Measurements from ENCODE around the gene WWC1. TPM values are rescaled to one million over a fixed set of nuclear protein-coding genes. Genes with fewer than 3 reads are reported as not detected.

WWC1 gene
- polyA plus RNA-seq (2011; rRNA removed) (4.3 and 5.2 TPM in 2 replicates), polyA minus RNA-seq (2011; rRNA and poly(A)+ RNA removed) (10.3 and 17.1 TPM in 2 replicates)

GRCh38 chr5:168291342-168291963 is at the start of gene WWC1:
Gene WWC1, plus strand, starts transcription at chr5:168291645. Its CDS starts 508 bp downstream, at chr5:168292153.
- CTCF ChIA-PET, result interaction anchor here (0.9 to 5.9 kb wide), 11 partner anchors 9 to 195 kb away, joined by 3 to 74 read pairs (median 4); partner anchors contain the start of gene RARS1
- no peak within 1 kb of the TSS for H3K27ac ChIP-seq (ENCODE audit: low read depth, low read length)
- DNase-seq (ENCODE audit: low read depth, low spot score), result no peak
- H3K9me3 ChIP-seq (ENCODE audit: control insufficient read depth, insufficient read depth, low read length), result no peaks in the 10 kb centered on the region
- peak within 1 kb of the TSS; percentile 71 for H3K4me3 ChIP-seq (ENCODE audit: low read depth, low read length)
- H3K27me3 ChIP-seq (ENCODE audit: control insufficient read depth, insufficient read depth, low read length), result no peaks in the 10 kb centered on the region
- POLR2A ChIA-PET, result no interaction called here
- TF ChIP-seq CTCF (IDR thresholded peaks at IDR 0.05; ENCODE audit: low read depth, low read length), result no peak

- CTCF ChIA-PET, result no interaction called here
Observed at GRCh38 chr5:168244838-168245559, 46.4 kb upstream of the WWC1 start.

GRCh38 chr5:168249923-168250322 is 41.5 kb upstream of the WWC1 start:
- Histone ChIP-seq H3K27me3 (ENCODE audit: control insufficient read depth, insufficient read depth, low read length) (no peaks in the 10 kb centered on the region), H3K9me3 (ENCODE audit: control insufficient read depth, insufficient read depth, low read length) (no peaks in the 10 kb centered on the region), H3K27ac (ENCODE audit: low read depth, low read length) (no peak overlapping the region), H3K4me3 (ENCODE audit: low read depth, low read length) (no peak overlapping the region)
- TF ChIP-seq CTCF (IDR thresholded peaks at IDR 0.05; ENCODE audit: low read depth, low read length), result no peak
- ChIA-PET CTCF (interaction anchor here (1.3 kb wide), 1 partner anchor 30 kb away, joined by 3 read pairs; no protein-coding TSS in a partner anchor), POLR2A (no interaction called here)
- DNase-seq (ENCODE audit: low read depth, low spot score), result no peak

More at GRCh38 chr5:168244838-168245559, 46.4 kb upstream of the WWC1 start:
- DNase-seq (ENCODE audit: low read depth, low spot score), result no peak
- Histone ChIP-seq H3K4me3 (ENCODE audit: low read depth, low read length) (no peak overlapping the region), H3K27ac (ENCODE audit: low read depth, low read length) (no peak overlapping the region), H3K9me3 (ENCODE audit: control insufficient read depth, insufficient read depth, low read length) (peaks cover 2% of the 10 kb centered on the region; the same call in 1 of the 2 replicates), H3K27me3 (ENCODE audit: control insufficient read depth, insufficient read depth, low read length) (no peaks in the 10 kb centered on the region)
- TF ChIP-seq CTCF (IDR thresholded peaks at IDR 0.05; ENCODE audit: low read depth, low read length), result no peak
- POLR2A ChIA-PET, result no interaction called here

- no peak for TF ChIP-seq CTCF (IDR thresholded peaks at IDR 0.05; ENCODE audit: low read depth, low read length)
- H3K9me3 ChIP-seq (ENCODE audit: control insufficient read depth, insufficient read depth, low read length), result no peaks in the 10 kb centered on the region
- ChIA-PET POLR2A (no interaction called here), CTCF (no interaction called here)
- no peaks in the 10 kb centered on the region for H3K27me3 ChIP-seq (ENCODE audit: control insufficient read depth, insufficient read depth, low read length)
- DNase-seq (ENCODE audit: low read depth, low spot score), result no peak
- no peak overlapping the region for H3K4me3 ChIP-seq (ENCODE audit: low read depth, low read length)
- H3K27ac ChIP-seq (ENCODE audit: low read depth, low read length), result no peak overlapping the region
Observed at GRCh38 chr5:168251259-168251658, 40.2 kb upstream of the WWC1 start.
